GM23338 (cell line): Measurements from ENCODE around the gene MFSD11. TPM values are rescaled to one million over a fixed set of nuclear protein-coding genes. Genes with fewer than 3 reads are reported as not detected.

Experiments
- ATAC-seq: fragments of 200-7000 bp; cut with Tn5 transposase; 3 replicates; pipeline ENCODE4 v1.9.1; 2020
- DNase-seq: peaks from one replicate; pipeline ENCODE4 v3.0.0-alpha.2; 2015; ENCODE audit warnings: low spot score
- H2AFZ ChIP-seq: fragments of 200-600 bp; sonication (generic); 2 replicates; pipeline ENCODE4 v1.8.0; 2016; ENCODE audit warnings: antibody characterized with exemption, mild to moderate bottlenecking, moderate library complexity
- H3F3A ChIP-seq: fragments of 200-600 bp; sonication (generic); replicated peaks from 2 replicates; pipeline ENCODE4 v1.8.0; 2017; ENCODE audit warnings: antibody characterized with exemption, mixed run types, low read depth
- H3K27ac ChIP-seq: fragments of 200-600 bp; sonication (generic); 2 replicates; pipeline ENCODE4 v1.6.1; 2016; ENCODE audit warnings: low read depth
- H3K27me3 ChIP-seq: fragments of 200-600 bp; sonication (generic); 2 replicates; pipeline ENCODE4 v1.8.0; 2016; ENCODE audit warnings: mild to moderate bottlenecking, mixed run types, moderate library complexity; ENCODE audit not compliant: insufficient read depth
- H3K36me3 ChIP-seq: fragments of 200-600 bp; sonication (generic); 2 replicates; pipeline ENCODE4 v1.8.0; 2016; ENCODE audit warnings: mild to moderate bottlenecking; ENCODE audit not compliant: insufficient read depth
- H3K4me1 ChIP-seq: fragments of 200-600 bp; sonication (generic); 2 replicates; pipeline ENCODE4 v1.8.0; 2016; ENCODE audit warnings: mild to moderate bottlenecking, moderate library complexity; ENCODE audit not compliant: insufficient read depth
- H3K4me2 ChIP-seq: fragments of 200-600 bp; sonication (generic); 2 replicates; pipeline ENCODE4 v1.7.1; 2017; ENCODE audit warnings: mixed run types
- H3K4me3 ChIP-seq: fragments of 200-600 bp; sonication (generic); 2 replicates; pipeline ENCODE4 v1.6.1; 2016; ENCODE audit warnings: mixed run types
- H3K79me2 ChIP-seq: fragments of 200-600 bp; sonication (generic); replicated peaks from 2 replicates; pipeline ENCODE4 v1.8.0; 2017; ENCODE audit warnings: mild to moderate bottlenecking; ENCODE audit not compliant: insufficient read depth
- H3K9me2 ChIP-seq: fragments of 200-600 bp; sonication (generic); 2 replicates; pipeline ENCODE4 v1.8.0; 2017; ENCODE audit not compliant: insufficient read depth
- H4K20me1 ChIP-seq: fragments of 200-600 bp; sonication (generic); replicated peaks from 2 replicates; pipeline ENCODE4 v1.8.0; 2017; ENCODE audit warnings: mild to moderate bottlenecking; ENCODE audit not compliant: insufficient read depth
- H3K27ac Mint-ChIP-seq: 2 replicates; pipeline ENCODE4 v1.8.0; 2020; ENCODE audit warnings: inconsistent platforms, mild to moderate bottlenecking, moderate library complexity, mixed read lengths
- H3K27me3 Mint-ChIP-seq: 3 replicates; pipeline ENCODE4 v1.8.0; 2022; ENCODE audit warnings: low read depth, mild to moderate bottlenecking, moderate library complexity, mixed read lengths, inconsistent platforms; ENCODE audit not compliant: insufficient read depth, poor library complexity
- H3K36me3 Mint-ChIP-seq: 3 replicates; pipeline ENCODE4 v1.8.0; 2021; ENCODE audit warnings: low read depth, mild to moderate bottlenecking, inconsistent platforms, moderate library complexity, mixed read lengths
- H3K4me1 Mint-ChIP-seq: 3 replicates; pipeline ENCODE4 v1.8.0; 2020; ENCODE audit warnings: mild to moderate bottlenecking, inconsistent platforms, mixed read lengths
- H3K4me3 Mint-ChIP-seq: 3 replicates; pipeline ENCODE4 v1.8.0; 2021; ENCODE audit warnings: moderate library complexity, mild to moderate bottlenecking, inconsistent platforms, mixed read lengths
- H3K9me3 Mint-ChIP-seq: 3 replicates; pipeline ENCODE4 v1.8.0; 2020; ENCODE audit warnings: moderate library complexity, mild to moderate bottlenecking, inconsistent platforms, mixed read lengths
- ETS1 ChIP-seq: IDR thresholded peaks from 2 replicates; pipeline ENCODE4 v1.6.1; 2016; ENCODE audit warnings: antibody characterized with exemption
- EZH2phosphoT487 ChIP-seq: fragments of 200-600 bp; sonication (generic); IDR thresholded peaks from one replicate; pipeline ENCODE4 v1.8.1; 2018; ENCODE audit warnings: antibody characterized with exemption; ENCODE audit not compliant: unreplicated experiment
- NANOG ChIP-seq: IDR thresholded peaks from 2 replicates; pipeline ENCODE4 v1.6.1; 2016; ENCODE audit warnings: antibody characterized with exemption, borderline replicate concordance
- POLR2AphosphoS5 ChIP-seq: IDR thresholded peaks from 2 replicates; pipeline ENCODE4 v1.6.1; 2016; ENCODE audit warnings: antibody characterized with exemption, low read depth
- STAT1 ChIP-seq: IDR thresholded peaks from one replicate; pipeline ENCODE4 v1.6.1; 2016; ENCODE audit warnings: antibody characterized with exemption; ENCODE audit not compliant: unreplicated experiment
- ZNF331 ChIP-seq: fragments of 250-450 bp; sonication (Bioruptor Pico); IDR thresholded peaks from 2 replicates; pipeline ENCODE4 v1.5.0; 2020; ENCODE audit warnings: low read depth, mild to moderate bottlenecking, moderate library complexity
- ZNF462 ChIP-seq: fragments of 250-450 bp; sonication (Bioruptor Pico); IDR thresholded peaks from 2 replicates; pipeline ENCODE4 v1.5.0; 2020; ENCODE audit warnings: mild to moderate bottlenecking, moderate library complexity
- polyA plus RNA-seq: library from polyadenylated mRNA; unstranded; fragments of >200 nt; fragmentation: Nextera tagmentation; extraction: Ambion mirVana; gene quantifications from 2 replicates; pipeline ENCODE4 v1.2.1, GENCODE V29; 2016
- total RNA-seq: library from RNA; depleted of rRNA; stranded (reverse); fragments of >200 nt; shearing (Covaris generic); gene quantifications from 2 replicates; pipeline ENCODE4 v1.2.3, GENCODE V29; 2014

The MFSD11 gene
- total and polyA plus RNA-seq, 2 experiments from 2014 or later: 10.2 to 35.3 TPM

- no peak for DNase-seq
- no peak for ATAC-seq
- 0 out of 2 replicates have a peak, but pooled peaks cover 4% of the 10 kb centered on the region for H3K79me2 ChIP-seq
- no peak overlapping the region for H3K4me2 ChIP-seq
- no peak overlapping the region for H2AFZ ChIP-seq
- H3F3A ChIP-seq: peaks cover 6% of the 10 kb centered on the region; the same call in 1 of the 2 replicates
- H3K9me2 ChIP-seq: no peaks in the 10 kb centered on the region
- H4K20me1 ChIP-seq: peaks cover 4% of the 10 kb centered on the region; the same call in 1 of the 2 replicates
- Mint-ChIP-seq H3K4me3 (no peak overlapping the region), H3K36me3 (peaks cover 31% of the 10 kb centered on the region; the same call in 2 of the 3 replicates), H3K9me3 (no peaks in the 10 kb centered on the region), H3K4me1 (peaks cover 18% of the 10 kb centered on the region), H3K27me3 (peaks cover 21% of the 10 kb centered on the region), H3K27ac (no peak overlapping the region)
- TF ChIP-seq STAT1: no peak
- TF ChIP-seq ETS1: no peak
- no peak for TF ChIP-seq ZNF331 (CRISPR knock-in tag)
- no peak for TF ChIP-seq NANOG
- no peak for TF ChIP-seq POLR2AphosphoS5
- no peak for TF ChIP-seq ZNF462 (CRISPR knock-in tag)
- no peak for TF ChIP-seq EZH2phosphoT487
- H3K4me1 ChIP-seq: peaks cover 15% of the 10 kb centered on the region
- no peak overlapping the region for H3K4me3 ChIP-seq
- peaks cover 9% of the 10 kb centered on the region for H3K27me3 ChIP-seq
- H3K36me3 ChIP-seq: peaks cover 17% of the 10 kb centered on the region
- no peak overlapping the region for H3K27ac ChIP-seq
These were observed 23.6 kb upstream of the MFSD11 start for GRCh38 chr17:76714336-76714735.
